A673 (cell line): ENCODE results near the gene B4GALNT3. TPM values are rescaled to one million over a fixed set of nuclear protein-coding genes. Genes with fewer than 3 reads are reported as not detected.

Experiments used
- BruUV-seq: library from RNA; stranded (reverse); fragments of 400-500 nt; replicated peaks from 2 replicates; lab custom pipeline; 2021; lab: Mats Ljungman, UMichigan
- CTCF ChIA-PET: fragments of 300-600 bp; sonication (Branson Sonifier 250); formaldehyde crosslinking; loops from one replicate; lab custom pipeline; 2022; ENCODE audit warnings: antibody characterized with exemption; lab: Charles Lee
- POLR2A ChIA-PET: fragments of 300-600 bp; sonication (Branson Sonifier 250); formaldehyde crosslinking; loops from one replicate; lab custom pipeline; 2022; ENCODE audit warnings: antibody characterized with exemption; ENCODE audit not compliant: low non-redundant PET; lab: Charles Lee
- DNase-seq: peaks from one replicate; pipeline ENCODE4 v3.0.0-alpha.2; 2015; ENCODE audit warnings: low spot score
- H3K27ac ChIP-seq: fragments of 200-600 bp; sonication (generic); 2 replicates; pipeline ENCODE4 v1.5.1; 2016; ENCODE audit warnings: mixed run types, low read depth, mild to moderate bottlenecking, mixed read lengths, antibody characterized with exemption, low read length; ENCODE audit not compliant: poor library complexity, severe bottlenecking
- H3K27me3 ChIP-seq: fragments of 200-600 bp; sonication (generic); replicated peaks from 2 replicates; pipeline ENCODE4 v1.6.1; 2017; ENCODE audit warnings: mixed run types, low read depth, mild to moderate bottlenecking, mixed read lengths, antibody characterized with exemption, low read length; ENCODE audit not compliant: insufficient read depth, poor library complexity
- H3K36me3 ChIP-seq: fragments of 200-600 bp; sonication (generic); 2 replicates; pipeline ENCODE4 v1.6.1; 2016; ENCODE audit warnings: mixed run types, mild to moderate bottlenecking, mixed read lengths, antibody characterized with exemption, low read length; ENCODE audit not compliant: insufficient read depth, poor library complexity, severe bottlenecking
- H3K4me1 ChIP-seq: fragments of 200-600 bp; sonication (generic); 2 replicates; pipeline ENCODE4 v1.6.1; 2017; ENCODE audit warnings: mixed run types, mild to moderate bottlenecking, mixed read lengths, antibody characterized with exemption, low read length; ENCODE audit not compliant: insufficient read depth, poor library complexity, severe bottlenecking
- H3K4me3 ChIP-seq: fragments of 200-600 bp; sonication (generic); 2 replicates; pipeline ENCODE4 v1.5.1; 2016; ENCODE audit warnings: low read depth, mixed run types, mild to moderate bottlenecking, mixed read lengths, low read length; ENCODE audit not compliant: poor library complexity, severe bottlenecking
- H3K9me3 ChIP-seq: fragments of 200-600 bp; sonication (generic); 2 replicates; pipeline ENCODE4 v1.6.1; 2016; ENCODE audit warnings: mixed run types, low read depth, mild to moderate bottlenecking, mixed read lengths, antibody characterized with exemption, low read length; ENCODE audit not compliant: poor library complexity, severe bottlenecking
- EZH2 ChIP-seq: fragments of 200-600 bp; sonication (generic); IDR thresholded peaks from 2 replicates; pipeline ENCODE4 v1.6.1; 2017; ENCODE audit warnings: borderline replicate concordance, low read depth, mild to moderate bottlenecking, mixed read lengths, antibody characterized with exemption, low read length; ENCODE audit not compliant: poor library complexity, severe bottlenecking
- intact Hi-C: fragments of 100-400 bp; cut with micrococcal nuclease; formaldehyde crosslinking; loops from one replicate; pipeline ENCODE4 v1.10.0; 2022; ENCODE audit not compliant: unreplicated experiment
- total RNA-seq: library from RNA; stranded (reverse); gene quantifications from 2 replicates; pipeline ENCODE4 v1.2.3, GENCODE V29; 2021
- TF ChIP-seq, protein P1 (sequence below): fragments of 300-800, 200-600 bp; sonication (generic); conservative IDR thresholded peaks from 2 replicates; pipeline ENCODE4 v1.5.1; 2017; ENCODE audit warnings: low read depth, mild to moderate bottlenecking, antibody characterized with exemption, low read length, moderate library complexity, mixed read lengths

B4GALNT3 gene
- total RNA-seq, 1 experiment from 2014 or later: 19.4 TPM

GRCh38 chr12:569803-570434 is 110.2 kb downstream of the B4GALNT3 start:
- Histone ChIP-seq H3K27me3 (no peaks in the 10 kb centered on the region), H3K9me3 (peaks cover 3% of the 10 kb centered on the region), H3K27ac (no peak overlapping the region), H3K36me3 (no peaks in the 10 kb centered on the region), H3K4me1 (no peaks in the 10 kb centered on the region), H3K4me3 (peak overlapping the region; percentile 55)
- DNase-seq: peak; percentile 90
- no TSS peak for BruUV-seq
- POLR2A ChIA-PET: no interaction called here
- CTCF ChIA-PET: interaction anchor here (0.6 kb wide), 1 partner anchor 187 kb away, joined by 3 read pairs; no protein-coding TSS in a partner anchor
- TF ChIP-seq EZH2: no peak
- TF ChIP-seq, protein P1, sequence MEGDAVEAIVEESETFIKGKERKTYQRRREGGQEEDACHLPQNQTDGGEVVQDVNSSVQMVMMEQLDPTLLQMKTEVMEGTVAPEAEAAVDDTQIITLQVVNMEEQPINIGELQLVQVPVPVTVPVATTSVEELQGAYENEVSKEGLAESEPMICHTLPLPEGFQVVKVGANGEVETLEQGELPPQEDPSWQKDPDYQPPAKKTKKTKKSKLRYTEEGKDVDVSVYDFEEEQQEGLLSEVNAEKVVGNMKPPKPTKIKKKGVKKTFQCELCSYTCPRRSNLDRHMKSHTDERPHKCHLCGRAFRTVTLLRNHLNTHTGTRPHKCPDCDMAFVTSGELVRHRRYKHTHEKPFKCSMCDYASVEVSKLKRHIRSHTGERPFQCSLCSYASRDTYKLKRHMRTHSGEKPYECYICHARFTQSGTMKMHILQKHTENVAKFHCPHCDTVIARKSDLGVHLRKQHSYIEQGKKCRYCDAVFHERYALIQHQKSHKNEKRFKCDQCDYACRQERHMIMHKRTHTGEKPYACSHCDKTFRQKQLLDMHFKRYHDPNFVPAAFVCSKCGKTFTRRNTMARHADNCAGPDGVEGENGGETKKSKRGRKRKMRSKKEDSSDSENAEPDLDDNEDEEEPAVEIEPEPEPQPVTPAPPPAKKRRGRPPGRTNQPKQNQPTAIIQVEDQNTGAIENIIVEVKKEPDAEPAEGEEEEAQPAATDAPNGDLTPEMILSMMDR: peak; percentile 99
- intact Hi-C loops: loop anchor here (2.0 to 5.0 kb wide), 2 partner anchors 377 to 1013 kb away; partner anchors contain the start of gene RAD52

- Histone ChIP-seq H3K9me3 (peaks cover 3% of the 10 kb centered on the region), H3K27ac (no peak overlapping the region), H3K27me3 (no peaks in the 10 kb centered on the region), H3K4me3 (peak overlapping the region; percentile 55), H3K36me3 (no peaks in the 10 kb centered on the region), H3K4me1 (no peaks in the 10 kb centered on the region)
- no peak for TF ChIP-seq EZH2
- TF ChIP-seq, protein P1: no peak
- intact Hi-C loops: loop anchor here (2.0 kb wide), 1 partner anchor 1012 kb away; no protein-coding TSS in a partner anchor
- CTCF ChIA-PET: interaction anchor here (0.6 kb wide), 1 partner anchor 187 kb away, joined by 3 read pairs; no protein-coding TSS in a partner anchor
- DNase-seq: no peak
- no TSS peak for BruUV-seq
- POLR2A ChIA-PET: no interaction called here
These were observed 110.7 kb downstream of the B4GALNT3 start for GRCh38 chr12:570435-570920.

GRCh38 chr12:570921-571794 is 111.4 kb downstream of the B4GALNT3 start:
- Histone ChIP-seq H3K4me3 (no peak overlapping the region), H3K27ac (no peak overlapping the region), H3K36me3 (no peaks in the 10 kb centered on the region), H3K4me1 (peaks cover 5% of the 10 kb centered on the region), H3K9me3 (peaks cover 3% of the 10 kb centered on the region), H3K27me3 (no peaks in the 10 kb centered on the region)
- TF ChIP-seq, protein P1: no peak
- TF ChIP-seq EZH2: no peak
- no TSS peak for BruUV-seq
- CTCF ChIA-PET: no interaction called here
- POLR2A ChIA-PET: interaction anchor here (0.6 kb wide), 1 partner anchor 370 kb away, joined by 3 read pairs; no protein-coding TSS in a partner anchor
- peak; percentile 36 for DNase-seq
- intact Hi-C loops: loop anchor here (2.0 kb wide), 1 partner anchor 1012 kb away; no protein-coding TSS in a partner anchor
